DOHH2 (cell line): ENCODE results near the gene PHACTR1.

Experiments
- CTCF ChIP-seq: fragments of 200-600 bp; sonication (generic); IDR thresholded peaks from one replicate; pipeline ENCODE4 v1.5.1; 2014; ENCODE audit warnings: antibody characterized with exemption, mild to moderate bottlenecking, low read depth, low read length; ENCODE audit not compliant: poor library complexity, severe bottlenecking
- EZH2phosphoT487 ChIP-seq: fragments of 200-600 bp; sonication (generic); IDR thresholded peaks from 2 replicates; pipeline ENCODE4 v1.6.1; 2017; ENCODE audit warnings: borderline replicate concordance, mild to moderate bottlenecking, antibody characterized with exemption, low read length, moderate library complexity, mixed read lengths

- TF ChIP-seq CTCF = peak; percentile 87
- no peak for TF ChIP-seq EZH2phosphoT487
Measured at GRCh38 chr6:13336553-13336952, 620.0 kb downstream of the PHACTR1 start.
